Breast epithelium (tissue), 3 donors: ENCODE measurements around the gene CLECL1.

ENCODE experiments used
- CTCF ChIP-seq, 3 donors: fragments of 450-650 bp; IDR thresholded peaks; one replicate each; pipeline ENCODE4 v1.5.1; 2016 to 2017; ENCODE audit warnings: antibody characterized with exemption in 3 of 3, mild to moderate bottlenecking in 3 of 3, moderate library complexity in 3 of 3
- POLR2A ChIP-seq: fragments of 450-650 bp; IDR thresholded peaks from one replicate; pipeline ENCODE4 v1.6.1; 2016; ENCODE audit warnings: antibody characterized with exemption, mild to moderate bottlenecking, moderate library complexity
- POLR2AphosphoS5 ChIP-seq, 3 donors: sonication (generic); formaldehyde crosslinking; IDR thresholded peaks; one replicate each; pipeline ENCODE4 v1.6.1; 2017; ENCODE audit warnings: antibody characterized with exemption in 3 of 3

GRCh38 chr12:9727813-9728212 is 5.1 kb downstream of the CLECL1 start:
- no peak for TF ChIP-seq CTCF (IDR thresholded peaks at IDR 0.05)
- TF ChIP-seq POLR2A: no peak
- TF ChIP-seq POLR2AphosphoS5 (IDR thresholded peaks at IDR 0.05): no peak
